GM18909 (cell line): Measurements from ENCODE around the gene SPI1.
"Not testable (repeated sequence)": the region's sequence is repeated elsewhere in the genome, so short reads cannot be mapped to it uniquely, and the experiment has no call there.

ENCODE experiments used
- ATAC-seq: cut with Tn5 transposase; IDR thresholded peaks from one replicate; pipeline ENCODE4 v1.9.1; 2021; ENCODE audit warnings: mild to moderate bottlenecking; ENCODE audit not compliant: unreplicated experiment, poor library complexity

The SPI1 gene

GRCh38 chr11:47342854-47343253, 35.5 kb downstream of the SPI1 start:
- no peak for ATAC-seq

DNA sequence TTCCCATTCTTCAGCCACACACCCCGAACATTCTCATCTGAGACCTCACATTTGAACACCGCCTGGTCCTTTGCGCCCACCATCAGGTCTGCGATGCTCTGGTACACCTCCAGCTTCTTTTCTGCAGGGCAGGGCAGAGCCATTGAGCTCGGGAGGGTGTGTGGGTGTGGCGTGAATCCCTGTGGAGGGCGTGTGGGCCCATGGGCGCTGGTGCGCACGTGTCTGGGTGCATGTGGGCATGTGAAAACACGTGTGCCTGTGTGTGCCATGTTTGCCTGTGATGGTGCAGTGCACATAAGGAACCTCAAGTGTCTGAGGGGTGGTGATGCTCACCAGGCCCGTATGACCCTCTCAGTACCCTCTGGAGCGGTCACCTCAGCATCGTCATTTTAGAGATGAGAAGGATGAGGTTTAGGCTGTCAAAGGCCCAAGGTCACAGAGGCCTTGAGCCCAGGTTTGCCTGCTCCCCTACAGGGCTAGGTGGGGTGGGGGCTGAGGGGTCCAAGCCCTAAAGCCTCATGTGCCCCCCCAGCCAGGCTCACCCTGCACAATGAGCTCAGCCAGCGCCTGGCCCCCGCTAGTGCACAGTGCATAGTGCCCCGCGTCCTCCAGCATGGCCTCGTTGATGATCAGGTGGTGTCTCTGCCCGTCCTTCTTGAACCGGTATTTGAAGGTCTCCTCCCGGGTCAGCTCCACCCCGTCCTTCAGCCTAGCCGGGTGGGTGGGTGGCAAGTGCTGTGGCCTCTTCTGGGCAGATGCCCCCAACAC, 36.1 kb downstream of the SPI1 start:
- no peak for ATAC-seq

- no peak for ATAC-seq
Measured at GRCh38 chr11:47340980-47341775, 37.2 kb downstream of the SPI1 start.

GRCh38 chr11:47340010-47340409, 38.3 kb downstream of the SPI1 start:
- ATAC-seq, result no peak

GRCh38 chr11:47338396-47339241, 39.7 kb downstream of the SPI1 start:
- ATAC-seq, result no peak

DNA sequence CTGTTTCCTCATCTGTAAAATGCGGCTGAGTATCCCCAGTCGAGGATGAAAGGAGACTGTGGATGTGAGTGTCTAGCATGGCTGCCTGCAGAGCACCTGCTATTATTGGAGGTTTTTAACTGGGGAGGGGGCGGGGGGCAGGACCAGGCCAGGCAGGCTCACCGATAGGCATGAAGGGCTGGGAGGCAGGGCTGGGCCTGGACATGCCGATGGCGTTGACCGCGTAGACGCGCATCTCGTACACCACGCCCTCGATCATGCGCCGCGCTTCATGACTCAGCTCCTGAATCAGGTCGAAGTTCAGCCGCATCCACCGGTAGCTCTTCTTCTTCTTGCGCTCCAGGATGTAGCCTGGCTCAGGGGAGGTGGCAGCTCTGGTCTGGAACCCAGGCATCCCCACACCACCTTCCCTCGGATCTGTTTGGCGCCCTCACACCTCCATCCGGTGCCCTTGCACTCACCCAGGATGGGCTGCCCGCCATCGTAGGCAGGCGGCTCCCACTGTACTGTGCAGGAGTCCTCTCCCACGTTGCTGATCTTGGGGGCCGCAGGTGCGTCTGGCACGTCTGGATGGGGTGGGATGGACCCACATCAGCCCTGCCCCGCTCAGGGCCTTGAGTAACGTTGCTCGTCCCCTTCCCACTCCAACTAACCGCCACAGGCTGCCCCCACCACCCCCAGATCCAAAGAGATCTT, 41.0 kb downstream of the SPI1 start:
- no peak for ATAC-seq

- no peak for ATAC-seq
Measured at GRCh38 chr11:47336595-47336994, 41.8 kb downstream of the SPI1 start.

DNA sequence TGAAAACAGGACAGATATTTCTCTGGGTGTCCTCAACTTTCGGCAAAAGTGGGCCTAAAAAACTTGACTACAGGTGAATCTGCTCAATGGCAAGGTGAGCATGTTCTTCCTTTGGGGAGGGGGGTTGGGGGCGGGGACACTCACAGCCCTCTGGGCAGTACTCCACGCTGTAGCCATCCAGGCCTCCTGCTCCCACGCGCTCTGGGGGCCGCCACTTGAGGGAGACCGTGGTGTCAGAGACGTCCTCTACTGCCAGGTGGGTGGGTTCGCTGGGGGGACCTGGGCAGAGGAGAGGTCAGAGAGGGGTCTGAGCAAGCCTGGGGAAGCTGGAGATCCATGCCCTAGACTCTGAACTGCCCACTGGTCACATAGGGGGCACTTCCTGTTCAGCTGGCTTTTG, 42.6 kb downstream of the SPI1 start:
- ATAC-seq, result no peak

- ATAC-seq, result not testable (repeated sequence)
Measured at GRCh38 chr11:47334699-47335411, 43.5 kb downstream of the SPI1 start.

DNA sequence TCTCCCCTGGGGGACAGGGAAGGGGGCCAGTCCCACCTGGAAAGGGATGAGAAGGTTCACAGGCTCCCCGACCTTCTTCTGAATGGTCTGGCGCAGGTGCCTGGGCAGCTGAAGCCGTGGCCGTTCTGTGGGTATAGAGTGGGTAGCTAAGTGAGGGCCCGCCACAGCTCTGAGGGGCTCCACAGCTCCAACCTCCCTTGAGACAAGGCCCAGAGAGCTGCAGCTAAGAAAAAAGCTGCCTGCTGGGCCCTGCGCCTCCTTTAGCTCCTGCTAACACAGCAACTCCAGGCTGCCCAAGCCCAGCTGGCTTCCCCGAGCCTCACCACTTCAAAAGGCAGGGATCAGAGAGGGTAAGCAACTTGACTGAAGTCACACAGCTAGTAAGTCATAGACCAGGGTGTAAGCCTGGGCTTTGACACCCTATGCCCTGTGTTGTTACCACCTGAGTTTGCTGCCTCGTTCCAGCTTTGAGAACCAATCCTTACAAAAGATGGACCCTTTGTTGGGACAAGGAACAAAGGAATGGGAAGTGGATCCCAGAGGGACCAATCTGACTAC, 44.4 kb downstream of the SPI1 start:
- ATAC-seq, result no peak

GRCh38 chr11:47333526-47333845, 44.9 kb downstream of the SPI1 start:
- no peak for ATAC-seq

- ATAC-seq, result no peak
Measured at GRCh38 chr11:47332791-47333525, 45.4 kb downstream of the SPI1 start.

- ATAC-seq, result no peak
Measured at GRCh38 chr11:47332303-47332711, 46.0 kb downstream of the SPI1 start.

- ATAC-seq, result no peak
Measured at GRCh38 chr11:47331454-47332302, 46.7 kb downstream of the SPI1 start.

- no peak for ATAC-seq
Measured at GRCh38 chr11:47329987-47330931, 48.1 kb downstream of the SPI1 start.

- ATAC-seq, result no peak
Measured at GRCh38 chr11:47329431-47329986, 48.8 kb downstream of the SPI1 start.
